GM18951 (cell line): ENCODE data around the gene NDUFS4.
"Not testable (repeated sequence)": the region's sequence is repeated elsewhere in the genome, so short reads cannot be mapped to it uniquely, and the experiment has no call there.

ENCODE experiments used
- POLR2A ChIP-seq: IDR thresholded peaks from 4 replicates; pipeline ENCODE4 v1.6.1; 2011; ENCODE audit warnings: mild to moderate bottlenecking; ENCODE audit not compliant: insufficient read length, insufficient read depth; ENCODE audit errors: extremely low read depth
- in situ Hi-C: fragments of 300-500 bp; cut with MboI; formaldehyde crosslinking; loops from one replicate; pipeline ENCODE4 v1.12.0; 2022; ENCODE audit warnings: low sequenced_read_pairs, mixed read lengths, inconsistent platforms; ENCODE audit not compliant: unreplicated experiment

NDUFS4 gene

GRCh38 chr5:53590759-53591158 lies 30.3 kb downstream of the NDUFS4 start:
- in situ Hi-C loops = no loop called here
- no peak for TF ChIP-seq POLR2A

GRCh38 chr5:53594419-53594818 lies 34.0 kb downstream of the NDUFS4 start:
- in situ Hi-C loops = no loop called here
- no peak for TF ChIP-seq POLR2A

- in situ Hi-C loops = no loop called here
- no peak for TF ChIP-seq POLR2A
These were observed 37.5 kb downstream of the NDUFS4 start for GRCh38 chr5:53597894-53598293.

GRCh38 chr5:53601570-53601969 lies 41.1 kb downstream of the NDUFS4 start:
- TF ChIP-seq POLR2A = no peak
- in situ Hi-C loops = no loop called here

GRCh38 chr5:53603009-53603687 lies 42.7 kb downstream of the NDUFS4 start:
- in situ Hi-C loops = no loop called here
- no peak for TF ChIP-seq POLR2A

- TF ChIP-seq POLR2A = no peak
- in situ Hi-C loops = no loop called here
These were observed 43.9 kb downstream of the NDUFS4 start for GRCh38 chr5:53604309-53604708.

GRCh38 chr5:53607886-53608285 lies 47.4 kb downstream of the NDUFS4 start:
- in situ Hi-C loops = no loop called here
- no peak for TF ChIP-seq POLR2A

GRCh38 chr5:53608897-53609296 lies 48.5 kb downstream of the NDUFS4 start:
- in situ Hi-C loops = not testable (repeated sequence)

- no peak for TF ChIP-seq POLR2A
- in situ Hi-C loops = no loop called here
These were observed 52.6 kb downstream of the NDUFS4 start for GRCh38 chr5:53613061-53613460.

- no peak for TF ChIP-seq POLR2A
- in situ Hi-C loops = no loop called here
These were observed 53.1 kb downstream of the NDUFS4 start for GRCh38 chr5:53613536-53613935.

- no peak for TF ChIP-seq POLR2A
- in situ Hi-C loops = no loop called here
These were observed 54.0 kb downstream of the NDUFS4 start for GRCh38 chr5:53614376-53614885.

GRCh38 chr5:53616939-53617549 lies 56.6 kb downstream of the NDUFS4 start:
- TF ChIP-seq POLR2A = no peak
- in situ Hi-C loops = no loop called here

GRCh38 chr5:53631251-53631650 lies 70.8 kb downstream of the NDUFS4 start:
- TF ChIP-seq POLR2A = no peak

GRCh38 chr5:53642061-53642460 lies 81.6 kb downstream of the NDUFS4 start:
- in situ Hi-C loops = no loop called here
- TF ChIP-seq POLR2A = no peak

More at GRCh38 chr5:53631251-53631650, 70.8 kb downstream of the NDUFS4 start:
- in situ Hi-C loops = no loop called here
